ENCODE results near the gene ADNP2.

The ADNP2 gene

DNA sequence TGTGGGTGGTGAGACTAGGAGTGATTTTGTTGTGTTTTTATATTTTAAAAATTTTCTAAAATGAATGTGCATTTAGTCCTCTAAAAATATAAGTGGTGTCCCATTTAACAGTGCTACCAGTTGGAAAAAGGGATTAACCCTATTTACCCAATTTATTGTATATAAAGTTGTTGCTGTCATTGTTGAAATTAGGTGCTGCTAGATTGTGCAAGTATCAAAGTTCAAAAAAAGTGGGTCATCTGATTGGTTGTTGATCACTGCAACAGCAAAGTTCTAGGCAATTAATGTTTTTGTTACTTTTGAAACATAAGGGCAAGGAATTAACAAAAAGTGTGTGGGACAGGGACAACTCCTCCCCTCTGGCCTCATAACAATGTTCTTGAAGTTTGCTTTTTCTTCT lies 40.6 kb downstream of the ADNP2 start:
- DNase-seq (ENCODE audit: low read depth), result no peak
- H3K4me3 ChIP-seq (ENCODE audit: low read depth, low read length), result no peak overlapping the region

GRCh38 chr18:80154293-80154692 lies 45.2 kb downstream of the ADNP2 start:
- TF ChIP-seq, protein P1, sequence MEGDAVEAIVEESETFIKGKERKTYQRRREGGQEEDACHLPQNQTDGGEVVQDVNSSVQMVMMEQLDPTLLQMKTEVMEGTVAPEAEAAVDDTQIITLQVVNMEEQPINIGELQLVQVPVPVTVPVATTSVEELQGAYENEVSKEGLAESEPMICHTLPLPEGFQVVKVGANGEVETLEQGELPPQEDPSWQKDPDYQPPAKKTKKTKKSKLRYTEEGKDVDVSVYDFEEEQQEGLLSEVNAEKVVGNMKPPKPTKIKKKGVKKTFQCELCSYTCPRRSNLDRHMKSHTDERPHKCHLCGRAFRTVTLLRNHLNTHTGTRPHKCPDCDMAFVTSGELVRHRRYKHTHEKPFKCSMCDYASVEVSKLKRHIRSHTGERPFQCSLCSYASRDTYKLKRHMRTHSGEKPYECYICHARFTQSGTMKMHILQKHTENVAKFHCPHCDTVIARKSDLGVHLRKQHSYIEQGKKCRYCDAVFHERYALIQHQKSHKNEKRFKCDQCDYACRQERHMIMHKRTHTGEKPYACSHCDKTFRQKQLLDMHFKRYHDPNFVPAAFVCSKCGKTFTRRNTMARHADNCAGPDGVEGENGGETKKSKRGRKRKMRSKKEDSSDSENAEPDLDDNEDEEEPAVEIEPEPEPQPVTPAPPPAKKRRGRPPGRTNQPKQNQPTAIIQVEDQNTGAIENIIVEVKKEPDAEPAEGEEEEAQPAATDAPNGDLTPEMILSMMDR (IDR thresholded peaks at IDR 0.05; ENCODE audit: control insufficient read depth, extremely low read depth, insufficient read depth), result peak; percentile 50
- H3K4me3 ChIP-seq (ENCODE audit: low read depth, low read length), result no peak overlapping the region
- no peak for DNase-seq (ENCODE audit: low read depth)

More for the DNA sequence above, 40.6 kb downstream of the ADNP2 start:
- TF ChIP-seq, protein P1 (IDR thresholded peaks at IDR 0.05; ENCODE audit: control insufficient read depth, extremely low read depth, insufficient read depth), result no peak

DNA sequence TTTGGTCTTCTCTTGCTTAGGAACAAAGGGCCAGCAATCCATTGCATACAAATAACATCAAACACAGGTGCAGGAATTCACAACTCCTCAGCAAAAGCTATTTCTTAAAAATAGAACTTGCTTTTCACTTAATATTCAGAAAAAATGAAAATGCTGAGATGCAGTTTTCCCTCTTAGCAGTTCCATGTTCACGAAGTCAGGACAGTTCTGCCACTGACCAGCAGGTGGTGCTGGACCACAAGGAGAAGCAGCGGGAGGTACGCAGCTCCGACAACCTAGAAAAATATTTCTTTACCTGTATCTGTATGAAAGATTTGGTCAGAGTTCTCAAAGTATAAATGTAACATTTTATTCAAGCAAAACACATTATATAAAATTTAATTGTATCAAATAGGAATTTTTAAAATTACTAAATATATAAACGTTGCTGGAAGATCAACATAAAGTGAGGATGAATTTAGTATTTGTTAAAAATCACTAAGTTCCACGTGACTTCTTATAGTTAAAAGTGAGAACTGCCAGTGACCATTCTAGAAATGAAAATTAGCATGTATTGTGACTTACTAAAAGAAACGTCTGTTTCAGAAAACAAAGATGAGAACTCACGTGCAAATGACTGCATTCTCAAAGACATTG lies 48.8 kb downstream of the ADNP2 start:
- TF ChIP-seq, protein P1 (IDR thresholded peaks at IDR 0.05; ENCODE audit: control insufficient read depth, extremely low read depth, insufficient read depth), result peak; percentile 99
- H3K4me3 ChIP-seq (ENCODE audit: low read depth, low read length), result no peak overlapping the region
- no peak for DNase-seq (ENCODE audit: low read depth)

DNA sequence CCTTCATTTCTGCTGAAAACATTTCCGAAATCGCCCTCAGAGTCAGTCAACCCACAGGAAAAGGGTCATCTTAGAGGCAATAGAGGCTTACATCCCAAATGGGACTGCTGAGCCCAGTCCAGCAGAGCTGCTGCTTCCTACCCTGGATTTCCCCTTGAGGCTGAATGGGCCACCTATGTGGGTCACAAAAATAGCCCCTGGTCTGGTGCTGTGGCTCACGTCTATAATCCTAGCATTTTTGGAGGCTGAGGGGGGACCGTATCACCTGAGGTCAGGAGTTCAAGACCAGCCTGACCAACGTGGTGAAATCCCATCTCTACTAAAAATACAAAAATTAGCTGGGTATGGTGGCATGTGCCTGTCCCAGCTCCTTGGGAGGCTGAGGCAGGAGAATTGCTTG lies 49.3 kb downstream of the ADNP2 start:
- no peak for DNase-seq (ENCODE audit: low read depth)
- no peak overlapping the region for H3K4me3 ChIP-seq (ENCODE audit: low read depth, low read length)
- TF ChIP-seq, protein P1 (IDR thresholded peaks at IDR 0.05; ENCODE audit: control insufficient read depth, extremely low read depth, insufficient read depth), result no peak

DNA sequence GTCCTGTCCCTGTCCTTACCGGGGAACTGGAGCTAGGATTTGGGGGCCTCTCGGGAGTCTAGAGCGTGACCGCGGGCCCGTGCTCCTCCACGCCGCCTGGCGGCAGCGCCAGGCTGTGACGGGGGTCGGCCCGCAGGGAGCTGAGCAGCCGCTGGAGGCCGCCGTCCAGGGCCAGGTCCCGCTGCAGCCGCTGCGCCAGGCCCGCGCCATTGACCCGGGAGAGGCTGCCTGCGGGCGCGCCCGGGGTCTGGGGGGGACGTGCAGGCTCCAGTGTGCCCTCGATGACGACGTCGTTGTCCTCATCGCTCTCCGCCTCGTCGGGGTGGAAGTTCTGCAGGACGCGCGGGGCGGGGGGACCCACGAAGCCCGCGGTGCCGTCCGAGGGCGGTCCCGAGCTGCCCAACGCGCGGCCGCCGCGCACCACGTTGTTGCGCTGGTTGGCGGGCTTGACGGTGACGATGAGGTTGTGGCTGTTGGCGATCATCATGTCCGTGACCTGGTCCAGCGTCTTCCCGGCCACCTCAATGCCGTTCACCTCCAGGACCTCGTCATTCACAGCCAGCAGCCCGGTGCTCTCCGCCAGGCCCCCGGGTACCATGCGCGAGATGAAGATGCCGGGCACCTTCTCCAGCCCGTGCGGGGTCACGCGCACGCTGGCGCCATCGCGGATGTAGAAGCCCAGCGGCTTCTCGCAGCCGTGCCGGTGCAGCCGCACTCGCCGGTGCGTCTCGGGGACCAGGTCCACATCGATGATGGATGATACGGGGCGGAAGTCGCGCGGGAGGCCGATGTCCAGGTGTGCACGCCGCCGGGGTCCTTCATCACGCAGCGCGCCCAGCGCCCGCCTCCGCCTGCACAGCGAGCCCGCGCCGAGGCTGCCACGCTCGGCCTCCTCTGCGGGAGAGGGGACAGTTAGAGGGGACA lies 50.9 kb downstream of the ADNP2 start:
- H3K4me3 ChIP-seq (ENCODE audit: low read depth, low read length), result no peak overlapping the region
- DNase-seq (ENCODE audit: low read depth), result no peak
- TF ChIP-seq, protein P1 (IDR thresholded peaks at IDR 0.05; ENCODE audit: control insufficient read depth, extremely low read depth, insufficient read depth), result no peak

DNA sequence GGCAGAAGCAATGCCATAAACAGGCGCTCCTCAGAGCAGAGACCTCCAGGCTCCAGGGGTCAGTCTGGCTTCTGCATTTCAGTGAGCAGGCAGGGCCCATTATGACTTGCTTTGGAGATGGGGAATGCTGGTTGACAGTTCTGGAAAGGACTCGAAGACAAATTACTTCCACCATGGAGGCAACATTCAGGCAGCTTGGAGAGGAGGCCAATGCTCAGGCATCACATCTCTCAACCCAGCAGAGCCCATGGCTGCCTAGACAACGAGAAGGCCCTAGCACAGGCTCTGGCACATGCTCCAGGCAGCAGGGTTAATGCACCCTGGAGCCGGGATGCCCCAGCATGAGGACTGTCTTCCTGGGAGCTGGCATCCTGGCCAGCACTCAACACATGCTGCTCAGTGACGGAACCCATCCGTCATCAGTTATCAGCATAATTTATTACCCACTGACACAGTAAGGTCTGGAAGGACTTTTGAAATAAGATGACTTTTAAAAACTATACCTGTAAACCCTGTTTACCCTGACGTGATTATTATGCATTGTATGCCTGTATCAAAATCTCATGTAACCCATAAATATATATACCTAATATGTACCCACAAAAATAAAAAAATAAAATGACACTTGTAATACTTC lies 52.8 kb downstream of the ADNP2 start:
- no peak for DNase-seq (ENCODE audit: low read depth)
- H3K4me3 ChIP-seq (ENCODE audit: low read depth, low read length), result no peak overlapping the region
- TF ChIP-seq, protein P1 (IDR thresholded peaks at IDR 0.05; ENCODE audit: control insufficient read depth, extremely low read depth, insufficient read depth), result no peak
